ENCODE results near the gene ZC3H12D. TPM values are rescaled to one million over a fixed set of nuclear protein-coding genes. Genes with fewer than 3 reads are reported as not detected.

Gene ZC3H12D
- total RNA-seq, 4 donors from 2014 or later: 0.23 to 4.7 (median 0.46) TPM

DNA sequence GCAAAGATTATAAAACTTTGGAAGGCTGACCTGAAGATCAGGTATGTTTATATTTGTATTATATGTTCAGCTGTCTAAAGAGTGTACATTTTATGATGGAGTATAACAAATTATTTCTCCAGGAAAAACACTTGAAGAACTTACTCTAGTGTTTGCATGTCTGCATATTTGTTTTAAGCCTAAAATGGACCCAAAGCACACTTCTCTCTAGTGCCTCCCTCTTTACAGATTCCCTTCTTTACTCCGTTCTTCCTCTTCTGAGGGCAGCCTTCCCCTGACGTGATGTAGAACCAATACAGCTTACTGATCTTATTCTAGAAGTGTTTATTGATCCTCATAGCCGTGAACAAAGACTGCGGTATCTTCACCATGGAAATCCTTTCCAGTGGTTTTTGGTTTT lies 70.8 kb downstream of the ZC3H12D start:
- 79% methylated on average over 4 of the region's 4 CpGs for WGBS

DNA sequence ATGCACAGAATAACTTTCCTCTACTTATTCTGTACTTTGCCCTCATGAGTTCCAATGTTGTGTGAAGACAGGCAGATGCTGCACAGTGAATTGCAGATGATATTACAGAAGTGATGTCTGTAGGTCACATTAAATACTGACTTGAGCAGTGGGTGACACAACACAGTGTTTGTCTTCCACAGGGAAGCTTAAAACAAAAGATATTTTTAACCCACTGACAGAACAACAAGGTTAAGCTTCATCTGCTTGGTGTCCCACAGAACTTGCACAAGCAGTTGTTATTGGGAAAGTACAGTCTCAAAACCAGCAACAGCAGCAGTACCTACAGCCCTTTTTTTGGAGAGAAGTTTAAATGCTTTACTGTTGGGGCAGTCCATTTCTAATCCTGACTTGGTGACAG lies 74.3 kb downstream of the ZC3H12D start:
- Histone ChIP-seq H3K9me3 (no peaks in the 10 kb centered on the region), H3K27ac (no peak overlapping the region), H3K36me3 (peaks cover 29% of the 10 kb centered on the region), H3K27me3 (no peaks in the 10 kb centered on the region), H3K4me1 (no peaks in the 10 kb centered on the region), H3K4me3 (no peak overlapping the region)
- TF ChIP-seq, protein P1, sequence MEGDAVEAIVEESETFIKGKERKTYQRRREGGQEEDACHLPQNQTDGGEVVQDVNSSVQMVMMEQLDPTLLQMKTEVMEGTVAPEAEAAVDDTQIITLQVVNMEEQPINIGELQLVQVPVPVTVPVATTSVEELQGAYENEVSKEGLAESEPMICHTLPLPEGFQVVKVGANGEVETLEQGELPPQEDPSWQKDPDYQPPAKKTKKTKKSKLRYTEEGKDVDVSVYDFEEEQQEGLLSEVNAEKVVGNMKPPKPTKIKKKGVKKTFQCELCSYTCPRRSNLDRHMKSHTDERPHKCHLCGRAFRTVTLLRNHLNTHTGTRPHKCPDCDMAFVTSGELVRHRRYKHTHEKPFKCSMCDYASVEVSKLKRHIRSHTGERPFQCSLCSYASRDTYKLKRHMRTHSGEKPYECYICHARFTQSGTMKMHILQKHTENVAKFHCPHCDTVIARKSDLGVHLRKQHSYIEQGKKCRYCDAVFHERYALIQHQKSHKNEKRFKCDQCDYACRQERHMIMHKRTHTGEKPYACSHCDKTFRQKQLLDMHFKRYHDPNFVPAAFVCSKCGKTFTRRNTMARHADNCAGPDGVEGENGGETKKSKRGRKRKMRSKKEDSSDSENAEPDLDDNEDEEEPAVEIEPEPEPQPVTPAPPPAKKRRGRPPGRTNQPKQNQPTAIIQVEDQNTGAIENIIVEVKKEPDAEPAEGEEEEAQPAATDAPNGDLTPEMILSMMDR (IDR thresholded peaks at IDR 0.05): no peak
- TF ChIP-seq EP300 (IDR thresholded peaks at IDR 0.05) (no peak), POLR2A (IDR thresholded peaks at IDR 0.05) (no peak), POLR2AphosphoS5 (IDR thresholded peaks at IDR 0.05) (no peak)
- no peak for DNase-seq (ENCODE audit: low spot score in 2 of 2)

More for the DNA sequence above, 70.8 kb downstream of the ZC3H12D start:
- Histone ChIP-seq H3K4me1 (no peaks in the 10 kb centered on the region), H3K27ac (no peak overlapping the region), H3K9me3 (no peaks in the 10 kb centered on the region), H3K36me3 (peaks cover 23% of the 10 kb centered on the region), H3K4me3 (no peak overlapping the region), H3K27me3 (no peaks in the 10 kb centered on the region)
- TF ChIP-seq EP300 (IDR thresholded peaks at IDR 0.05) (no peak), POLR2AphosphoS5 (IDR thresholded peaks at IDR 0.05) (no peak), POLR2A (IDR thresholded peaks at IDR 0.05) (no peak)
- TF ChIP-seq, protein P1 (IDR thresholded peaks at IDR 0.05): no peak
- no peak for DNase-seq (ENCODE audit: low spot score in 2 of 2)

DNA sequence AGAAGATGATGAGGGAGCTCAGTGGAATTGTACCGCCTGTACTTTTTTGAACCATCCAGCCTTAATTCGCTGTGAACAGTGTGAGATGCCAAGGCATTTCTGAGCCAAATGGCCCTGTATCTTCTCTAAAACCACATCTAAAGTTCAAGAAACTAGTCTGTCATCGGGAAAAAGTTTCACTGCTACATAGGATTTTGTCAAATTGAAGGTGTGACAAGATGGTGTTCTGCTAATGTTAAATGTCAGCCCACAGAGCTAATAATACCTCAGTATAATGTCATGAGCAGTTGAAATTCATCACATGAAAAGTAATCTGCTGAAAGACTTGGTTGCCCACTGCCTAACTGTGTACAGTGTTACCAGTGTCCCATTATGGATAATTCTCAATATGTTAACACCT lies 75.2 kb downstream of the ZC3H12D start:
- Histone ChIP-seq H3K36me3 (peaks cover 34% of the 10 kb centered on the region), H3K4me1 (no peaks in the 10 kb centered on the region), H3K27ac (no peak overlapping the region), H3K9me3 (no peaks in the 10 kb centered on the region), H3K4me3 (no peak overlapping the region), H3K27me3 (no peaks in the 10 kb centered on the region)
- DNase-seq (ENCODE audit: low spot score in 2 of 2): no peak
- 86% methylated on average over 3 of the region's 3 CpGs for WGBS
- TF ChIP-seq, protein P1 (IDR thresholded peaks at IDR 0.05): no peak
- TF ChIP-seq POLR2AphosphoS5 (IDR thresholded peaks at IDR 0.05) (no peak), EP300 (IDR thresholded peaks at IDR 0.05) (no peak), POLR2A (IDR thresholded peaks at IDR 0.05) (no peak)

DNA sequence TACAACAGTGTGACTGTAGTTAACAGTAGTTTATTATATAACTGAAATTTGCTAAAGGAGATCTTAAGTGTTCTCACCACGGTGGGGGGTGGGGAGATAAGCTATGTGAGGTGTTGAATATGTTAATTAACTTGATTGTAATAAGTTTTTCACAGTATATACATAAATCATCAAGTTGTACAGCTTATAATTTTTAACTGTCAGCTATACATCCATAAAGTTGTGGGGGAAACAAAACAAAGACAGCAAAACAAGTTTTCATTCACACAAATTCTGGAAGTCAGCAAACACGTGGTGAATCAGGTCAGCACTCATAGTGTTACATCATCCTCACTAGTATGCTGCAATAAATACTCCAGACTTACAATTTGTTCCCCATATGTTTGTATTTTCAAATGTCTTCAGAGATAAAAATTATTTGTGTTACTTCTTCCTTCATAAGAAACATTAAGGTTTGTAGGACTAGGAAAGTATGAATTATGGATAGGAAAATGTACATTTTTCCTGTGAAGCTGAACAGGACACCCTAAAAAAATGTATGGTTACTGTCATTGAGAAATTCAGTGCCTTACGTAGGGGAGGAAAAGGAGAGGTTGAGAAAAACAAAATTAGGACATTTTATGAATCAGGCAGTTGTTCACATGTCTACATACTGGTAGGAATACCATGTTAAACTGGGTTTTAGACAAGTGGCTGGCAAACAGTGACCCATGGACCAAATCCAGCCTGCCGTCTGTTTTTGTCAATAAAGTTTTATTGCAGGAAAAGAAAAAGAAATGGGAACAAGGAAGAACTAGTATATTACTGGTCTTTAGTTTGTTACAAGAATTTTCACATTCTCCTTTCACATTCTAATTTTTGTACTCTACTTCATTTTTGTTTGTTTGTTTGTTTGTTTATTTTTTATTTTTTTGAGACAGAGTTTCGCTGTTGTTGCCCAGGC lies 78.7 kb downstream of the ZC3H12D start:
- TF ChIP-seq POLR2A (IDR thresholded peaks at IDR 0.05): no peak
- TF ChIP-seq, protein P1 (IDR thresholded peaks at IDR 0.05): no peak
- TF ChIP-seq POLR2AphosphoS5 (IDR thresholded peaks at IDR 0.05): no peak
- TF ChIP-seq EP300 (IDR thresholded peaks at IDR 0.05): no peak
- no peaks in the 10 kb centered on the region for H3K4me1 ChIP-seq
- no peak overlapping the region for H3K27ac ChIP-seq
- DNase-seq (ENCODE audit: low spot score in 2 of 2): no peak
- no peak overlapping the region for H3K4me3 ChIP-seq
- H3K9me3 ChIP-seq: no peaks in the 10 kb centered on the region
- 77% methylated on average over 5 of the region's 5 CpGs for WGBS
- H3K27me3 ChIP-seq: no peaks in the 10 kb centered on the region
- H3K36me3 ChIP-seq: peaks cover 42% of the 10 kb centered on the region

DNA sequence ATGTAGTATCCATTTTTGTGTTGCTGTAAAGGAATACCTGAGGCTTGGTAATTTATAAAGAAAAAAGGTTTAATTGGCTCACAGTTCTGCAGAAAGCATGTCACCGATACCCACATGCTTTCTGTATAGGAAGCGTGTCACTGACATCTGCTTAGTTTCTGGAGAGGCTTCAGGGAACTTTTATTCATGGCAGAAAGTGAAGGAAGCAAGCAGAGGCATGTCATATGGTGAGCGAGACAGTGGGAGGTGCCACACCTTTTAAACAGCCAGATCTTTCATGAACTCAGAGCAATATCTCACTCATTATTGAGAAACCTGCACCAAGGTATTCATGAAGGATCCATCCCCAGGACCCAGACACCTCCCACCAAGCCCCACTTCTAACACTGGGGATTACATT lies 81.3 kb downstream of the ZC3H12D start:
- Histone ChIP-seq H3K36me3 (peaks cover 35% of the 10 kb centered on the region), H3K27ac (no peak overlapping the region), H3K9me3 (no peaks in the 10 kb centered on the region), H3K4me3 (no peak overlapping the region), H3K27me3 (no peaks in the 10 kb centered on the region), H3K4me1 (no peaks in the 10 kb centered on the region)
- TF ChIP-seq POLR2AphosphoS5 (IDR thresholded peaks at IDR 0.05) (no peak), EP300 (IDR thresholded peaks at IDR 0.05) (no peak), POLR2A (IDR thresholded peaks at IDR 0.05) (no peak)
- TF ChIP-seq, protein P1 (IDR thresholded peaks at IDR 0.05): no peak
- WGBS: 77% methylated on average over 3 of the region's 3 CpGs
- no peak for DNase-seq (ENCODE audit: low spot score in 2 of 2)
